Measurements from ENCODE around the gene FBXW5.

FBXW5 gene

DNA sequence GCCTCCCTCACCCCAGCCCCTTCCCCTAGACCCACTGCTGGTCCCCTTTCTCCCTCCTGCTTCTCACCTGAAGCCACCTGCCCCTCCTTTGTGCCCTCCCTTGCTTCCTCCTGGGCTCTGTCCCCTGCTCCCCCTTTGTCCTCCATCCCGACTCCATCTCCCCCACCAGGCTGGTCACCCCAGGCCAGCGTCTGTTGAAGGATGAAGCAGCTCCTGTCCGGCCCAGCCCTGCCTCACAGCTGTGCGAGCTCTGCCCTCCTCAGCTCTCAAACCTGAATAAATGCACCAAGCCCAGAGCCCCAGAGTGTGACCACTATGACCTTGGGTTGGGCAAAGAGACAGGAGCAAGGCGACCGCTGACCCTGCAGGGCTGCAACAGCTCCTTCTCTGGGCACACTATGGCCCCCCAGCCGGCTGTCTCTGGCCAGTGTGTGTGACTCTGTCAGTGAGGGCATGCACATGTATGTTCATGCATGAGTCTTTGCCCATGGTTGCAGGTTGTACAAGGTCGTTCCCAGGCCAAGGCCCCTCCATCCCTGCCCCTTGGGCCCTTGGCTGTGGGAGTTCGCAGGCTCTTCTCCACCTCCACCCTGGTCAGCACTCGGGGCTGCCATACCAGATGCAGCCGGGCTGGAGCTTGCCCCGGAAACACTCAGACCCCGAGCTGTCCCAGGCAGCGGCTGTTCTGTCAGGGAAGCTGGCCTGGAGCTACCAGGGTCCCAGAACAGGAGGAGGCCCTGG is 10.8 kb upstream of the FBXW5 start:
- H3K4me3 ChIP-seq (ENCODE audit: low read depth, low read length): no peak overlapping the region
- CTCF ChIA-PET: interaction anchor here (1.0 to 3.4 kb wide), 3 partner anchors 10 to 73 kb away, joined by 3 to 16 read pairs (median 4); partner anchors contain the start of genes ABCA2, C8G and FBXW5
- no peak for DNase-seq (ENCODE audit: low read depth, low spot score)
- POLR2A ChIA-PET: no interaction called here
- TF ChIP-seq, protein P1, sequence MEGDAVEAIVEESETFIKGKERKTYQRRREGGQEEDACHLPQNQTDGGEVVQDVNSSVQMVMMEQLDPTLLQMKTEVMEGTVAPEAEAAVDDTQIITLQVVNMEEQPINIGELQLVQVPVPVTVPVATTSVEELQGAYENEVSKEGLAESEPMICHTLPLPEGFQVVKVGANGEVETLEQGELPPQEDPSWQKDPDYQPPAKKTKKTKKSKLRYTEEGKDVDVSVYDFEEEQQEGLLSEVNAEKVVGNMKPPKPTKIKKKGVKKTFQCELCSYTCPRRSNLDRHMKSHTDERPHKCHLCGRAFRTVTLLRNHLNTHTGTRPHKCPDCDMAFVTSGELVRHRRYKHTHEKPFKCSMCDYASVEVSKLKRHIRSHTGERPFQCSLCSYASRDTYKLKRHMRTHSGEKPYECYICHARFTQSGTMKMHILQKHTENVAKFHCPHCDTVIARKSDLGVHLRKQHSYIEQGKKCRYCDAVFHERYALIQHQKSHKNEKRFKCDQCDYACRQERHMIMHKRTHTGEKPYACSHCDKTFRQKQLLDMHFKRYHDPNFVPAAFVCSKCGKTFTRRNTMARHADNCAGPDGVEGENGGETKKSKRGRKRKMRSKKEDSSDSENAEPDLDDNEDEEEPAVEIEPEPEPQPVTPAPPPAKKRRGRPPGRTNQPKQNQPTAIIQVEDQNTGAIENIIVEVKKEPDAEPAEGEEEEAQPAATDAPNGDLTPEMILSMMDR (IDR thresholded peaks at IDR 0.05; ENCODE audit: insufficient read depth, low read length, missing control alignments): no peak

DNA sequence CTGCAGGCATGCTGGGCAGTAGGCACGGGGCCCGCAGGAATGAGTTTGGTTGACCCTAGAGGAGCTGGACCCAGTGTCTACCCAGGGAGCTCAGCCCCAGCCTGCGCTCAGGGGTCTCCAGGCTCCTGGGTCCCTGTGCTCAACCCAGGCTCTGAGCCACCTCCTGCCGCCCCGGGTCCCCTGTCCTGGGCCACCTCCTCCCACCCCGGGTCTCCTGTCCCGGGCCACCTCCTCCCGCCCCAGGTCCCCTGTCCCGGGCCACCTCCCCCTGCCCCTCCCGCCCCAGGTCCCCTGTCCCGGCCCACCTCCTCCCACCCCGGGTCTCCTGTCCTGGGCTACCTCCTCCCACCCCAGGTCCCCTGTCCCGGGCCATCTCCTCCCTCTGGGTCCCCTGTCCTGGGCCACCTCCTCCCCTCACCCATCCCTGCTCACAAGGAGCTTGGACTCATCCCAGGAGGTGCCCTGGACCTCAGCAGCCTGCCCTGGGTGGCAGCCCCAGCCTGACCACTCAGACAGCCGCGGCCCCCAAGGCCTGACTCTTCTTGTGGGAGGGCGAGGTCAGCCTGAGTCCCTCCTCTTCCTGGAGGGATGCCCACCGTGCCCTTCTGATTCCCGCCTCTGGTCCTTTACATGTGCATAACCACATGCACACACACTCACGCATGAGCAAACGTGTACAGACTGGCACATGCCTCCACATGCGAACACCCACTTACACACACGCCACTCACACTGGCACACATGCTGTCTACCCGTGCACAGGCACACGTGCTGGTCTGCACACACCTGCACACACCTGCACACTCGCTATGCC is 9.9 kb upstream of the FBXW5 start:
- ChIA-PET CTCF (interaction anchor here (1.0 to 3.4 kb wide), 2 partner anchors 9 to 74 kb away, joined by 4 to 16 read pairs; partner anchors contain the start of genes ABCA2, C8G and FBXW5), POLR2A (no interaction called here)
- TF ChIP-seq, protein P1 (IDR thresholded peaks at IDR 0.05; ENCODE audit: insufficient read depth, low read length, missing control alignments): no peak
- H3K4me3 ChIP-seq (ENCODE audit: low read depth, low read length): no peak overlapping the region
- DNase-seq (ENCODE audit: low read depth, low spot score): no peak

DNA sequence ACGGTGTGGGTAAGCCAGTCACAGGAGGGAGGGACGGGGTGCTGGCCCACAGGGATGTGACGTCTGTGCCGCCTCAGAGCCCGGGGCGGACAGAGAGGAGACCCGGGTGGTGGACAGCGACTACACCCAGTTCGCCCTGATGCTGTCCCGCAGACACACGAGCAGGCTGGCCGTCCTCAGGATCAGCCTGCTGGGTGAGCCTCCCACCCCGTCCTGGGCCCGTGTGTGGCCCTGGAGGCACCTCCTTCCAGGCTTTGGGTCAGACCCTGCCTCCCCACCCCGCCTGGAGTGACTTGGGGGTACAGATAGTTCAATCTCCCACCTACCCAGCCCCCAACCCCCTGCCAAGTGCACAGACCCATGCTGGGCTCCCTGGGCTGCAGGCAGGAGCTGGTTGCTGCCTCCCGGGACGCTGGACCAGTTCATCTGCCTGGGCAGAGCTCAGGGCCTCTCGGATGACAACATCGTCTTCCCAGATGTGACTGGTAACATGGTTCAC is 9.3 kb upstream of the FBXW5 start:
- ChIA-PET CTCF (interaction anchor here (3.4 kb wide), 1 partner anchor 9 kb away, joined by 16 read pairs; the partner anchor contains the start of genes C8G and FBXW5), POLR2A (no interaction called here)
- no peak for DNase-seq (ENCODE audit: low read depth, low spot score)
- H3K4me3 ChIP-seq (ENCODE audit: low read depth, low read length): no peak overlapping the region
- TF ChIP-seq, protein P1 (IDR thresholded peaks at IDR 0.05; ENCODE audit: insufficient read depth, low read length, missing control alignments): no peak

DNA sequence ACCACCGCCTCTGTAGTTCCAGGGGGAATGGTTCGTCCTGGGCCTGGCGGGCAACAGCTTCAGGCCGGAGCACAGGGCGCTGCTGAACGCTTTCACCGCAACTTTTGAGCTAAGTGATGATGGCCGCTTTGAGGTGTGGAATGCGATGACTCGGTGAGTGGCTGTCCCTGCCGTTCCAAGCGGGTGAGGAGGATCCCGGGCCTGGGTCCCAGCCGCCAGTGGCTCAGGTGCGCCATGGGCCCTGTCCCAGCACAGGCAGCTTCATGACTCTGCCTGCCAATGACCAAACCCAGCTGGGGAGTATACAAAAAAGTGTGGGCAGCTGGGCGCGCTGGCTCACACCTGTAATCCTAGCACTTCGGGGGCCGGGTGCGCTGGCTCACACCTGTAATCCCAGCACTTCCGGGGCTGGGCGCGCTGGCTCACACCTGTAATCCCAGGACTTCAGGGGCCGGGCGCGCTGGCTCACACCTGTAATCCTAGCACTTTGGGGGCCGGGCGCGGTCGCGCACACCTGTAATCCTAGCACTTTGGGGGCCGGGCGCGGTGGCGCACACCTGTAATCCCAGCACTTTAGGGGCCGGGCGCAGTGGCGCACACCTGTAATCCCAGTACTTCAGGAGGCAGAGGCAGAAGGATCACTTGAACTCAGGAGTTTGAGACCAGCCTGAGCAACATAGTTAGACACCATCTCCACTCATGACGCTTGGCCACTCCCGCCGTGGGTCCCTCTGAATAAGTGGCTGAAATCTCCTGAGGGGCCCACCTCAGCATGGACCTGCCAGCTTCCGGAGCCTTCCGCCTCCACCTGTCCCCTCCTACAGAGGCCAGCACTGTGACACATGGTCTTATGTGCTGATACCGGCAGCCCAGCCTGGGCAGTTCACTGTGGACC is 8.6 kb upstream of the FBXW5 start:
- H3K4me3 ChIP-seq (ENCODE audit: low read depth, low read length): no peak overlapping the region
- TF ChIP-seq, protein P1 (IDR thresholded peaks at IDR 0.05; ENCODE audit: insufficient read depth, low read length, missing control alignments): no peak
- DNase-seq (ENCODE audit: low read depth, low spot score): no peak
- ChIA-PET POLR2A (no interaction called here), CTCF (interaction anchor here (1.0 to 3.4 kb wide), 2 partner anchors 8 to 82 kb away, joined by 5 to 16 read pairs; partner anchors contain the start of genes C8G and FBXW5)

DNA sequence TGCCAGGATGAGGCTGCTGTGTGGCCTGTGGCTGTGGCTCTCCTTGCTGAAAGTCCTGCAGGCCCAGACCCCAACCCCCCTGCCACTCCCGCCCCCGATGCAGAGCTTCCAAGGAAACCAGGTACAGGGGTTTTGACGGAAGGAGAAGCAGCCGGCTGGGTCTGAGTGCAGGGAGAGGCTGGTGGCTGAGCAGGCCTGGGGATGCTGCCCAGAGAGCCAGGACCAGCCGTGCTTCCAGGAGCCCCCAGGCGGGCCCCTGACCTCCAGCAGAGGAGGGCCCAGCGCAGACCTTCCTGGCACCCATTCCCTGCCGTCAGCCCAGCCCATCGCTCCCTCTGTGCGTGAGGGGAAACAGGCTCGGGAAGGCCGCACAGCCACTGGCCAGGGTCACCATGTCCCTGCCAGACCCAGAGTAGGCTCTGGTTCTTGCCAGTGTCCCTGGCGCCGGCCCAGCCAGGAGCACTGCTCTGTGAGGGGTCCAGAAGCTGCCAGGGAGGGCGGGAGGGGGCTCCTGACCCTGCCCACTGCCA is 7.8 kb upstream of the FBXW5 start:
- TF ChIP-seq, protein P1 (IDR thresholded peaks at IDR 0.05; ENCODE audit: insufficient read depth, low read length, missing control alignments): no peak
- DNase-seq (ENCODE audit: low read depth, low spot score): no peak
- no peak overlapping the region for H3K4me3 ChIP-seq (ENCODE audit: low read depth, low read length)
- CTCF ChIA-PET: interaction anchor here (1.0 kb wide), 1 partner anchor 83 kb away, joined by 5 read pairs; no protein-coding TSS in a partner anchor
- POLR2A ChIA-PET: no interaction called here
